Mesendoderm (in vitro differentiated cells): ENCODE measurements around the gene ATP2B1.
A peak's percentile ranks its signal among the peaks of the same experiment; 100 is the strongest.

ENCODE experiments used
- DNase-seq: peaks from one replicate; pipeline ENCODE4 v3.0.0; 2013
- H2AK5ac ChIP-seq: 2 replicates; pipeline ENCODE4 v1.6.1; 2013; ENCODE audit warnings: low read length, inconsistent platforms
- H2BK120ac ChIP-seq: 2 replicates; pipeline ENCODE4 v1.6.1; 2013; ENCODE audit warnings: low read depth, mild to moderate bottlenecking, low read length, moderate library complexity, mixed read lengths
- H2BK15ac ChIP-seq: replicated peaks from 2 replicates; pipeline ENCODE4 v1.6.1; 2013; ENCODE audit warnings: low read depth, mild to moderate bottlenecking, moderate library complexity
- H2BK5ac ChIP-seq: 2 replicates; pipeline ENCODE4 v1.6.1; 2013; ENCODE audit warnings: low read length, inconsistent platforms
- H3K18ac ChIP-seq: 2 replicates; pipeline ENCODE4 v1.6.1; 2013; ENCODE audit warnings: mild to moderate bottlenecking, low read length, mixed read lengths
- H3K23ac ChIP-seq: one replicate; pipeline ENCODE4 v1.6.1; 2013; ENCODE audit warnings: low read length
- H3K27ac ChIP-seq: 2 replicates; pipeline ENCODE4 v1.5.1; 2013; ENCODE audit warnings: low read depth, mild to moderate bottlenecking, inconsistent platforms, low read length, moderate library complexity
- H3K27me3 ChIP-seq: 2 replicates; pipeline ENCODE4 v1.6.1; 2013; ENCODE audit warnings: low read length, control low read depth, mild to moderate bottlenecking, inconsistent platforms; ENCODE audit not compliant: insufficient read depth, poor library complexity
- H3K36me3 ChIP-seq: 2 replicates; pipeline ENCODE4 v1.6.1; 2013; ENCODE audit warnings: low read length, inconsistent platforms; ENCODE audit not compliant: control insufficient read depth, insufficient read depth
- H3K4ac ChIP-seq: one replicate; pipeline ENCODE4 v1.6.1; 2013; ENCODE audit warnings: low read depth, mild to moderate bottlenecking, low read length, moderate library complexity
- H3K4me1 ChIP-seq: 2 replicates; pipeline ENCODE4 v1.6.1; 2013; ENCODE audit warnings: low read depth, low read length, inconsistent platforms; ENCODE audit not compliant: control insufficient read depth
- H3K4me2 ChIP-seq: 2 replicates; pipeline ENCODE4 v1.6.1; 2013; ENCODE audit warnings: low read length
- H3K4me3 ChIP-seq: 2 replicates; pipeline ENCODE4 v1.5.1; 2013; ENCODE audit warnings: mild to moderate bottlenecking, low read length
- H3K56ac ChIP-seq: one replicate; pipeline ENCODE4 v1.6.1; 2013; ENCODE audit warnings: low read length
- H3K79me1 ChIP-seq: 2 replicates; pipeline ENCODE4 v1.6.1; 2013; ENCODE audit warnings: low read length, inconsistent platforms
- H3K79me2 ChIP-seq: 2 replicates; pipeline ENCODE4 v1.6.1; 2013; ENCODE audit warnings: mild to moderate bottlenecking, low read length; ENCODE audit not compliant: control insufficient read depth, insufficient read depth
- H3K9ac ChIP-seq: 2 replicates; pipeline ENCODE4 v1.6.1; 2013; ENCODE audit warnings: low read length, inconsistent platforms
- H4K5ac ChIP-seq: one replicate; pipeline ENCODE4 v1.6.1; 2013; ENCODE audit warnings: low read length
- H4K8ac ChIP-seq: one replicate; pipeline ENCODE4 v1.6.1; 2013; ENCODE audit warnings: low read depth, mild to moderate bottlenecking, control low read depth, low read length, moderate library complexity
- WGBS: extraction: QIAGEN DNeasy Blood & Tissue Kit; methylation state at CpG from one replicate; pipeline ENCODE4 v1.1.7; 2013; ENCODE audit warnings: low lambda C conversion rate, missing lambda C conversion rate; ENCODE audit not compliant: insufficient coverage; ENCODE audit errors: extremely low coverage; 5-methylcytosine and 5-hydroxymethylcytosine counted together

The ATP2B1 gene

DNA sequence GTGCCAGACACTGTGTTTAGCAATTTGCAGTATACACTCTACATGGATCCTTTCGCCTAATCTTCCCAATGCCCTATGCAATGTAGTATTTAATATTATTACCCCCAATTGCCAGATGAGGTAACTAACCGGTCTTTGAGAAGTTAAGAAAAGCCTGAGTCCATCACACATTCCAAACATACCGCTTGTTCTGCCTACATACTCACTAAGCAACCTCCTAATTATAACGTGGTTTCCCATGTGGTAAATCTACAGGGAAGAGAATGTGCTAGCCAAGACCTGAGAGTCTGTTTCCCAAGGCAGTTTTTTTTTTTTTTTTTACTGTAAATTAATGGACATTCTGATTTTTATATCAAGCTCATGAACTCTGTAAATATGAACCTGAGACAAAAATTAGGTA lies 37.2 kb downstream of the ATP2B1 start:
- H3K27ac ChIP-seq, result no peak overlapping the region
- no peak overlapping the region for H2AK5ac ChIP-seq
- whole genome bisulfite sequencing, result no CpG with 5 or more reads among the region's 4 CpGs

DNA sequence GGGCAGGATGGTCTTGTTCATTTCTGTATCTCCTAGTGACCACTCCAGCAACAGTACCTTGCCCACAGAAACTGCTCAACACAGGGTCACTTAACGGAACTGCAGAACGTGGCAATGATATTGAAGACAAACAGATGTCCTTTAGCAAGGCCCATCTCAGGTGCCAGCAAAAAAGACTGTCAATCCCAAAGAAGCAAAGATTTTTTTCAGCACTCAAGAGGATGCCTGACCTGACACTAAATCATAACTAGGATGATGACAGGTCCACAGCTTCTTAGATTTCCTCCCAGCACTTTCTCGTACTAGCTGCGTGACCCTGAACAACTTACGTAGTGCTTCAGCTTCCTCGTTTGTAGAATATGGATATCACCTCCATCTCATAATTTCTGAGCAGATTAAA lies 39.4 kb downstream of the ATP2B1 start:
- no peak overlapping the region for H3K27ac ChIP-seq
- H4K5ac ChIP-seq, result no peak overlapping the region
- no peak overlapping the region for H3K9ac ChIP-seq
- H3K4me2 ChIP-seq, result no peak overlapping the region
- no peaks in the 10 kb centered on the region for H3K4me1 ChIP-seq
- H3K79me2 ChIP-seq, result peaks cover 4% of the 10 kb centered on the region
- H3K4ac ChIP-seq, result no peak overlapping the region
- no CpG with 5 or more reads among the region's 6 CpGs for WGBS
- H3K4me3 ChIP-seq, result no peak overlapping the region
- H3K23ac ChIP-seq, result no peak overlapping the region
- no peak overlapping the region for H3K56ac ChIP-seq
- H3K79me1 ChIP-seq, result peaks cover 11% of the 10 kb centered on the region
- DNase-seq, result no peak
- no peak overlapping the region for H2BK5ac ChIP-seq
- H2BK15ac ChIP-seq, result no peak overlapping the region
- no peaks in the 10 kb centered on the region for H3K36me3 ChIP-seq
- no peak overlapping the region for H4K8ac ChIP-seq
- no peaks in the 10 kb centered on the region for H3K27me3 ChIP-seq
- H2AK5ac ChIP-seq, result no peak overlapping the region
- no peak overlapping the region for H3K18ac ChIP-seq
- H2BK120ac ChIP-seq, result no peak overlapping the region

More for the DNA sequence above, 37.2 kb downstream of the ATP2B1 start:
- DNase-seq, result peak; percentile 81
- no peak overlapping the region for H3K4ac ChIP-seq
- no peaks in the 10 kb centered on the region for H3K36me3 ChIP-seq
- peaks cover 11% of the 10 kb centered on the region for H3K79me1 ChIP-seq
- no peak overlapping the region for H3K18ac ChIP-seq
- H3K23ac ChIP-seq, result no peak overlapping the region
- H3K9ac ChIP-seq, result no peak overlapping the region
- no peak overlapping the region for H3K4me3 ChIP-seq
- no peak overlapping the region for H2BK120ac ChIP-seq
- H2BK5ac ChIP-seq, result no peak overlapping the region
- H3K56ac ChIP-seq, result no peak overlapping the region
- H2BK15ac ChIP-seq, result no peak overlapping the region
- H4K8ac ChIP-seq, result no peak overlapping the region
- peaks cover 6% of the 10 kb centered on the region for H3K79me2 ChIP-seq
- H3K27me3 ChIP-seq, result no peaks in the 10 kb centered on the region
- no peak overlapping the region for H4K5ac ChIP-seq
- H3K4me2 ChIP-seq, result no peak overlapping the region
- H3K4me1 ChIP-seq, result no peaks in the 10 kb centered on the region

DNA sequence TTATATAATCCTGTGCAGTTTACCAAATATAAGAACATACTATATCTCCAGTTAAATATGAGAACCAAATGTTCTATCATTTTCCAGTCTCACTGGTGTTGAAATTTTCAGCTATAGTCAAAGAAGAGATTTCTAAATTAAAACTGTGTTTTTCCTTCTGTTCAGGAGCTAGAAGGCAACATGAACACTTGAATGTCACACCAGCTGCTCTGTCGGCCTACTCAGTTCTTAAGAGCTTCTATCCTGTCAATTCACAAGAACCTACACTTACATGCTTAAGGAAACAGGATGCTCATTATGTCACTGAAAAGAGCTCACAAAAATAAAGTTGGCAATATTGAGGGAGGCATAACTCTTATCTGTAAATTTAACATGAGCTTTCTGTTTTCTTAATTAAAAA lies 43.1 kb downstream of the ATP2B1 start:
- Histone ChIP-seq H3K4ac (no peak overlapping the region), H3K56ac (no peak overlapping the region), H3K36me3 (no peaks in the 10 kb centered on the region), H3K27ac (no peak overlapping the region), H2BK120ac (no peak overlapping the region), H3K4me3 (no peak overlapping the region), H3K18ac (no peak overlapping the region), H3K79me1 (peaks cover 9% of the 10 kb centered on the region), H2BK15ac (no peak overlapping the region), H3K27me3 (no peaks in the 10 kb centered on the region), H3K9ac (no peak overlapping the region), H3K79me2 (no peaks in the 10 kb centered on the region), H2AK5ac (no peak overlapping the region), H3K4me2 (no peak overlapping the region), H2BK5ac (no peak overlapping the region), H3K4me1 (no peaks in the 10 kb centered on the region), H4K5ac (no peak overlapping the region), H3K23ac (no peak overlapping the region), H4K8ac (no peak overlapping the region)
- no CpG with 5 or more reads among the region's 1 CpG for WGBS
- no peak for DNase-seq

DNA sequence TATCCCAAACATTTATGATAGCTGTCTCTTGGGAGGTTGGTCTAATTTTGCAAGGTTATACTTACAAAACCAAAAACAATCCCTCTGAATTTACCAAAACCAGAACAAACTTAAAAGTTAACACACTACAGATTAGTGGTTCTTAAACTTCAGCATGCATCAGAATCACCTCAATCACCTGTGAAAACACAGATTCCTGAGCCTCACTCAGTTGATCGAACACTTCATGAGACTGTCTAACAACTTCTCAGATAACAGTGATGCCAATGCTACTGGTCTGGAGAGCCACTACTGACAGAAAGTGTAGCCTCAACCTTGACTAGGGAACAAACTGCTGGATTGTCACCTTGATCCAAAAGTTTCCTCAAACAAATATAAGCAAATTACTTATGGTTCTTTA lies 44.2 kb downstream of the ATP2B1 start:
- Histone ChIP-seq H3K27ac (no peak overlapping the region), H4K5ac (no peak overlapping the region), H3K4me3 (no peak overlapping the region), H3K18ac (no peak overlapping the region), H3K56ac (no peak overlapping the region), H2BK5ac (no peak overlapping the region), H2BK120ac (no peak overlapping the region), H3K27me3 (no peaks in the 10 kb centered on the region), H3K4ac (no peak overlapping the region), H3K79me1 (peaks cover 9% of the 10 kb centered on the region), H2BK15ac (no peak overlapping the region), H4K8ac (no peak overlapping the region), H3K9ac (no peak overlapping the region), H3K23ac (no peak overlapping the region), H3K36me3 (no peaks in the 10 kb centered on the region), H2AK5ac (no peak overlapping the region), H3K4me1 (no peaks in the 10 kb centered on the region), H3K79me2 (no peaks in the 10 kb centered on the region), H3K4me2 (no peak overlapping the region)
- no CpG with 5 or more reads among the region's 1 CpG for WGBS
- peak; percentile 33 for DNase-seq

DNA sequence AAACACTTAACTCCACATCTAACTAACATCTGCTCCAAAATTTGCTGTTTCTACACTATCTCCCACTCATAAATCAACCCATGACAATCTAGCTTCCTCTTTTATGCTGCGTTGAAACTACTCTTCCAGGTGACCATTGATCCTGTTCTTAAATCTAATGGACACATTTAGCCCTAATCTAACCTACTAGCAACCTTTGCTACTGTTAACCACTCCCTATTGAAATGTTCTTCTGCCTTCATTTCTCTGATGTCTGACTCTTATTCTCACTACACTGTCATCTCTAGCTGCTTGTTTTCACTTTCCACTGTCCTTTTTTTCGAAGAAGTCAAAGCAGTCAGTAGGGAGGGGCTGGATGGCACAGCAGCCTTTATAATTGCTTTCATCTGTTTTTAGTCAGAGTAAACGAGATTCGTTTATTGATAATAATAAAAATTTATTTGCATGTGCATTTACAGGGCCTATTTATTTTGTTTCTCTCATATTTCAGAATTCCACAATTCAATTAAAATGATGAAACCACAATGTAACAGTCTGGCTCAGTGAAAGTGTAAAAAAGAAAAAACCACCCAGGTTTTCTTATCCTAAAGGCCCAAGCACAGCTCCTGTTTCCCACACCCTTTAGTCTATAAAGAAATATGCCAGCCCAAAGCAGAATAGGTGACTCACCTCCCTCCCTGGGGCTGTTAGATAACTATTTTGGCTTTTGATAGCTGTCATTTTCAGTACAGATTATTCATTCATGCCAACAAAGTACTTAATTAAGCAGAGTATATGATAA lies 44.9 kb downstream of the ATP2B1 start:
- Histone ChIP-seq H3K9ac (no peak overlapping the region), H3K4ac (no peak overlapping the region), H4K8ac (no peak overlapping the region), H3K79me2 (no peaks in the 10 kb centered on the region), H2AK5ac (no peak overlapping the region), H3K23ac (no peak overlapping the region), H3K56ac (no peak overlapping the region), H3K27me3 (no peaks in the 10 kb centered on the region), H2BK15ac (no peak overlapping the region), H3K4me1 (no peaks in the 10 kb centered on the region), H3K4me2 (no peak overlapping the region), H2BK5ac (no peak overlapping the region), H3K18ac (no peak overlapping the region), H4K5ac (no peak overlapping the region), H3K4me3 (no peak overlapping the region), H2BK120ac (no peak overlapping the region), H3K79me1 (peaks cover 4% of the 10 kb centered on the region), H3K27ac (no peak overlapping the region), H3K36me3 (no peaks in the 10 kb centered on the region)
- no peak for DNase-seq
- no CpG with 5 or more reads among the region's 4 CpGs for WGBS

DNA sequence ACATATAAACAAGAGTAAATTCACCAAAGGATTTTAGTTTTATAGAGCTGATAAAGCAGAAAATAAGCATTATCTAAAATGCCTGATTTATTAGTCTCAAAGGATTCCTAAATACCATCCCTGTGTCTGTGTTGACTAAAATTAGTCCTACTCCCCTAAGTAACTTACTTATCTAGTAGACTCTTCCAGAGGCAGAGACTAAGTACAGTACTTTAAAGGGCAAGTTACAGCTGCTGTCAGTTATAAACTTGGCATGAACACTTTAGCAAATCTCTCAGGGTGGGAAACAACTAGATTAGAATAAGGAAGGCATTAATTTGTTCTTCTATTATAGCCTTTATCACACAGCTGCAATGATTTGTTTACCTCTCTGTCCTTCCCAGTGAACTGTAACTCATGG lies 46.0 kb downstream of the ATP2B1 start:
- Histone ChIP-seq H3K4me1 (no peaks in the 10 kb centered on the region), H3K56ac (no peak overlapping the region), H3K4me2 (no peak overlapping the region), H3K4ac (no peak overlapping the region), H3K18ac (no peak overlapping the region), H3K79me1 (peaks cover 4% of the 10 kb centered on the region), H3K36me3 (no peaks in the 10 kb centered on the region), H4K5ac (no peak overlapping the region), H3K27me3 (no peaks in the 10 kb centered on the region), H3K9ac (no peak overlapping the region), H4K8ac (no peak overlapping the region), H3K79me2 (peaks cover 1% of the 10 kb centered on the region), H3K27ac (no peak overlapping the region), H2BK15ac (no peak overlapping the region), H3K23ac (no peak overlapping the region), H3K4me3 (no peak overlapping the region), H2BK120ac (no peak overlapping the region), H2BK5ac (no peak overlapping the region), H2AK5ac (no peak overlapping the region)
- no peak for DNase-seq
